ENCODE measurements around the gene FAM83E.
A peak's percentile ranks its signal among the peaks of the same experiment; 100 is the strongest.
"Not testable (repeated sequence)": the region's sequence is repeated elsewhere in the genome, so short reads cannot be mapped to it uniquely, and the experiment has no call there.

The FAM83E gene

DNA sequence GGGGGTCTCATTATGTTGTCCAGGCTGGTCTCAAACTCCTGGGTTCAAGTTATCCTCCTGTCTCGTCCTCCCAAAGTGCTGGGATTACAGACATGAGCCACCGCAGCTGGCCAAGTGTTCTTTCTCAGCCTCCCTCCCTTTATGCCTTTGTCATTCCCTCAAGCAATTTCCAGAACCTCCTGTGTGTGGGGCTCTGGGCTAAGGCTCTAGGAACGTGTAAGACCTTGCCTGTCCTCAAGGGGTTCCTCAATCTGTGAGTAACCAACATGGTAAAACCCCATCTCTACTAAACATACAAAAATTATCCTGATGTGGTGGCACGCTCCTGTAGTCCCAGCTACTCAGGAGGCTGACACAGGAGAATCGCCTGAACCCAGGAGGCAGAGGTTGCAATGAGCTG, 23.9 kb downstream of the FAM83E start:
- Histone ChIP-seq H3K4me3 (ENCODE audit: low read depth, low read length) (no peak overlapping the region), H3K27me3 (ENCODE audit: control insufficient read depth, insufficient read depth, low read length) (no peaks in the 10 kb centered on the region), H3K4me1 (ENCODE audit: control insufficient read depth, insufficient read depth, low read length) (no peaks in the 10 kb centered on the region), H3K9ac (ENCODE audit: low read depth, low read length) (no peak overlapping the region), H3K27ac (ENCODE audit: low read depth, low read length) (no peak overlapping the region), H3K36me3 (ENCODE audit: control insufficient read depth, insufficient read depth, low read length) (no peaks in the 10 kb centered on the region), H3K9me3 (ENCODE audit: control insufficient read depth, insufficient read depth, low read length) (no peaks in the 10 kb centered on the region)

DNA sequence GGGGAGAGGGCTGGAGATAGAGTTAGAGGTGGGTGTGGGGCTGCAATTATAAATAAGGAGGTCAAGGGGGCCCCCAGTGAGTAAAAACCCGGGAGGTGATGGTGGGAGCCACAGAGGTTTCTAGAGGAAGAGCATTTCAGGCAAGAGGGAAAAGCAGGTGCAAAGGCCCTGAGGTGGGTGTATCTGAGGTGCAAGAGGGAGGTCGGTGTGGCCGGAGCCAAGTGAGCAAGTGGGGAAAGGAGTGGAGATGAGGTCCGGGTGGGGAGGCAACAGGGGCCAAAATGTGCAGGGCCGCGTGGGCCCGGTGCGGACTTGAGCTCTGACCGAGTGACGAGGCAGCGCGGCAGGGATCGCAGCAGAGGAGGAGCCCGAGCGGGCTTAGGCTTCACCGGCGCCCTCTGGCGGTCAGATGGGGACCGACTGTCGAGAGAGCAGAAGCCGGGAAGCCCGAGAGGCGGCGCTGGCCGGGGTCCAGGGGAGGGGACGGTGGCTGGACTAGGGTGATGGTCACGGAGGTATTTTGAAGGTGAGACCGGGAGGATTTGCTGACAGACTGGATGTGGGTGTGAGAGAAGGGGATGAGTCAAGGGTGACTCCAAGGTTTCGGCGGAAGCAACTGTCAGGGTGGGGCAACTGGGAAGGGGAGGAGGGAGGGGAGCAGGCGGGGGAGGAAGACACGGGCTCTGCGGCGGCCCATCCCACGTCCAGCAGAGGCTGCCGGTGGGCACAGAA, 26.0 kb downstream of the FAM83E start:
- Histone ChIP-seq H3K4me3 (ENCODE audit: low read depth, low read length) (peak overlapping the region; percentile 60), H3K9me3 (ENCODE audit: control insufficient read depth, insufficient read depth, low read length) (no peaks in the 10 kb centered on the region), H3K9ac (ENCODE audit: low read depth, low read length) (no peak overlapping the region), H3K36me3 (ENCODE audit: control insufficient read depth, insufficient read depth, low read length) (no peaks in the 10 kb centered on the region), H3K4me1 (ENCODE audit: control insufficient read depth, insufficient read depth, low read length) (no peaks in the 10 kb centered on the region; the same call in 1 of the 2 replicates), H3K27ac (ENCODE audit: low read depth, low read length) (no peak overlapping the region), H3K27me3 (ENCODE audit: control insufficient read depth, insufficient read depth, low read length) (no peaks in the 10 kb centered on the region)

GRCh38 chr19:48587387-48587786, 27.5 kb downstream of the FAM83E start:
- H3K36me3 ChIP-seq (ENCODE audit: control insufficient read depth, insufficient read depth, low read length) = no peaks in the 10 kb centered on the region
- no peaks in the 10 kb centered on the region; the same call in 1 of the 2 replicates for H3K4me1 ChIP-seq (ENCODE audit: control insufficient read depth, insufficient read depth, low read length)
- no peak overlapping the region for H3K4me3 ChIP-seq (ENCODE audit: low read depth, low read length)
- no peak overlapping the region for H3K27ac ChIP-seq (ENCODE audit: low read depth, low read length)
- no peaks in the 10 kb centered on the region for H3K27me3 ChIP-seq (ENCODE audit: control insufficient read depth, insufficient read depth, low read length)
- H3K9me3 ChIP-seq (ENCODE audit: control insufficient read depth, insufficient read depth, low read length) = no peaks in the 10 kb centered on the region
- no peak overlapping the region for H3K9ac ChIP-seq (ENCODE audit: low read depth, low read length)

- Histone ChIP-seq H3K27ac (ENCODE audit: low read depth, low read length) (no peak overlapping the region), H3K4me1 (ENCODE audit: control insufficient read depth, insufficient read depth, low read length) (no peaks in the 10 kb centered on the region; the same call in 1 of the 2 replicates), H3K4me3 (ENCODE audit: low read depth, low read length) (no peak overlapping the region), H3K9me3 (ENCODE audit: control insufficient read depth, insufficient read depth, low read length) (no peaks in the 10 kb centered on the region), H3K9ac (ENCODE audit: low read depth, low read length) (no peak overlapping the region), H3K36me3 (ENCODE audit: control insufficient read depth, insufficient read depth, low read length) (no peaks in the 10 kb centered on the region), H3K27me3 (ENCODE audit: control insufficient read depth, insufficient read depth, low read length) (no peaks in the 10 kb centered on the region)
Observed at GRCh38 chr19:48582168-48582567, 32.7 kb downstream of the FAM83E start.

- no peak overlapping the region for H3K9ac ChIP-seq (ENCODE audit: low read depth, low read length)
- H3K9me3 ChIP-seq (ENCODE audit: control insufficient read depth, insufficient read depth, low read length) = no peaks in the 10 kb centered on the region
- H3K27ac ChIP-seq (ENCODE audit: low read depth, low read length) = no peak overlapping the region
- no peaks in the 10 kb centered on the region for H3K36me3 ChIP-seq (ENCODE audit: control insufficient read depth, insufficient read depth, low read length)
- no peaks in the 10 kb centered on the region; the same call in 1 of the 2 replicates for H3K4me1 ChIP-seq (ENCODE audit: control insufficient read depth, insufficient read depth, low read length)
- H3K27me3 ChIP-seq (ENCODE audit: control insufficient read depth, insufficient read depth, low read length) = no peaks in the 10 kb centered on the region
- H3K4me3 ChIP-seq (ENCODE audit: low read depth, low read length) = no peak overlapping the region
Observed at GRCh38 chr19:48578891-48579290, 36.0 kb downstream of the FAM83E start.

DNA sequence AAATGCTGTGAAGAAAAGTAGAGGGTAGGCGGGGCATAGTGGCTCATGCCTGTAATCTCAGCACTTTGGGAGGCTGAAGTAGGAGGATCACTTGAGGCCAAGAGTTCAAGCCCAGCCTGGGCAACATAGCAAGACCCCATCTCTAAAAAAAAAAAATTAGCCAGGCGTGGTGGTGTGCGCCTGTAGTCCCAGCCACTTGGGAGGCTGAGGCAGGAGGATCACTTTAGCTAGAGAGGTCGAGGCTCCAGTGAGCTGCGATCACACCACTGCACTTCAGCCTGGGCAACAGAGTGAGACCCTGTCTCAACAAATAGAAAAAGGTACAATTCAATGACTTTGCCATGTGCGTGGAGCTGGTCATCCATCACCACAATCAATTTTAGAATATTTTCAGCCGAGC, 37.0 kb downstream of the FAM83E start:
- H3K4me1 ChIP-seq (ENCODE audit: control insufficient read depth, insufficient read depth, low read length); H3K36me3 ChIP-seq (ENCODE audit: control insufficient read depth, insufficient read depth, low read length); H3K27me3 ChIP-seq (ENCODE audit: control insufficient read depth, insufficient read depth, low read length); H3K9me3 ChIP-seq (ENCODE audit: control insufficient read depth, insufficient read depth, low read length); H3K27ac ChIP-seq (ENCODE audit: low read depth, low read length); H3K9ac ChIP-seq (ENCODE audit: low read depth, low read length); H3K4me3 ChIP-seq (ENCODE audit: low read depth, low read length): not testable (repeated sequence)

GRCh38 chr19:48575931-48576622, 38.8 kb downstream of the FAM83E start:
- no peaks in the 10 kb centered on the region for H3K9me3 ChIP-seq (ENCODE audit: control insufficient read depth, insufficient read depth, low read length)
- H3K4me3 ChIP-seq (ENCODE audit: low read depth, low read length) = no peak overlapping the region
- H3K36me3 ChIP-seq (ENCODE audit: control insufficient read depth, insufficient read depth, low read length) = no peaks in the 10 kb centered on the region
- no peak overlapping the region for H3K9ac ChIP-seq (ENCODE audit: low read depth, low read length)
- H3K27ac ChIP-seq (ENCODE audit: low read depth, low read length) = no peak overlapping the region
- no peaks in the 10 kb centered on the region for H3K27me3 ChIP-seq (ENCODE audit: control insufficient read depth, insufficient read depth, low read length)
- H3K4me1 ChIP-seq (ENCODE audit: control insufficient read depth, insufficient read depth, low read length) = 0 out of 2 replicates have a peak, but pooled peaks cover 7% of the 10 kb centered on the region

DNA sequence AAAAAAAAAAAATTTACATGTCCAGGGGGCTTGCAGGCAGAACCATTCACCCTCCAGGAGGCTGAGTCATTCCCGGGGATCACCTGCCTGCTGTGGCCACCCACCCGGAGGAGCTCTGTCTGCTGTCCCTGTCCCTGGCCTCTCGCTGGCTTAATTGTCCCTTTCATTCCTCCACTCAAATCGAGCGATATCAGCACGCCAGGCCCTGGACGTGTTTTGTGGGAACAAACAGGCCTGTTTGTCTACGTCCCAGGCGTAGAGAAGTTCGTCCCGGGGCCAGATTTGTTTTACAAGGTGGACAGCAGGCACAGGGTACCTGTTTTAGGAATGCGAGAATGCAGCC, 41.7 kb downstream of the FAM83E start:
- Histone ChIP-seq H3K36me3 (ENCODE audit: control insufficient read depth, insufficient read depth, low read length) (no peaks in the 10 kb centered on the region), H3K27ac (ENCODE audit: low read depth, low read length) (peak overlapping the region; percentile 3), H3K4me1 (ENCODE audit: control insufficient read depth, insufficient read depth, low read length) (peaks cover 14% of the 10 kb centered on the region), H3K9me3 (ENCODE audit: control insufficient read depth, insufficient read depth, low read length) (no peaks in the 10 kb centered on the region), H3K27me3 (ENCODE audit: control insufficient read depth, insufficient read depth, low read length) (no peaks in the 10 kb centered on the region), H3K4me3 (ENCODE audit: low read depth, low read length) (no peak overlapping the region), H3K9ac (ENCODE audit: low read depth, low read length) (no peak overlapping the region)

GRCh38 chr19:48571378-48572162, 43.3 kb downstream of the FAM83E start:
- Histone ChIP-seq H3K27ac (ENCODE audit: low read depth, low read length) (no peak overlapping the region), H3K27me3 (ENCODE audit: control insufficient read depth, insufficient read depth, low read length) (no peaks in the 10 kb centered on the region), H3K9me3 (ENCODE audit: control insufficient read depth, insufficient read depth, low read length) (no peaks in the 10 kb centered on the region), H3K9ac (ENCODE audit: low read depth, low read length) (no peak overlapping the region), H3K4me3 (ENCODE audit: low read depth, low read length) (no peak overlapping the region), H3K4me1 (ENCODE audit: control insufficient read depth, insufficient read depth, low read length) (peaks cover 16% of the 10 kb centered on the region), H3K36me3 (ENCODE audit: control insufficient read depth, insufficient read depth, low read length) (no peaks in the 10 kb centered on the region)

GRCh38 chr19:48569814-48570213, 45.1 kb downstream of the FAM83E start:
- peaks cover 16% of the 10 kb centered on the region for H3K4me1 ChIP-seq (ENCODE audit: control insufficient read depth, insufficient read depth, low read length)
- no peaks in the 10 kb centered on the region for H3K27me3 ChIP-seq (ENCODE audit: control insufficient read depth, insufficient read depth, low read length)
- H3K9me3 ChIP-seq (ENCODE audit: control insufficient read depth, insufficient read depth, low read length) = no peaks in the 10 kb centered on the region
- no peak overlapping the region for H3K4me3 ChIP-seq (ENCODE audit: low read depth, low read length)
- no peaks in the 10 kb centered on the region for H3K36me3 ChIP-seq (ENCODE audit: control insufficient read depth, insufficient read depth, low read length)
- H3K9ac ChIP-seq (ENCODE audit: low read depth, low read length) = no peak overlapping the region
- H3K27ac ChIP-seq (ENCODE audit: low read depth, low read length) = no peak overlapping the region
